GM12801 (cell line): Measurements from ENCODE around the gene MGST2.

ENCODE experiments used
- TF ChIP-seq, protein P1 (sequence below): IDR thresholded peaks from one replicate; pipeline ENCODE4 v1.5.1; 2011; ENCODE audit warnings: control low read depth; ENCODE audit not compliant: insufficient read length; ENCODE audit errors: extremely low read depth

MGST2 gene

DNA sequence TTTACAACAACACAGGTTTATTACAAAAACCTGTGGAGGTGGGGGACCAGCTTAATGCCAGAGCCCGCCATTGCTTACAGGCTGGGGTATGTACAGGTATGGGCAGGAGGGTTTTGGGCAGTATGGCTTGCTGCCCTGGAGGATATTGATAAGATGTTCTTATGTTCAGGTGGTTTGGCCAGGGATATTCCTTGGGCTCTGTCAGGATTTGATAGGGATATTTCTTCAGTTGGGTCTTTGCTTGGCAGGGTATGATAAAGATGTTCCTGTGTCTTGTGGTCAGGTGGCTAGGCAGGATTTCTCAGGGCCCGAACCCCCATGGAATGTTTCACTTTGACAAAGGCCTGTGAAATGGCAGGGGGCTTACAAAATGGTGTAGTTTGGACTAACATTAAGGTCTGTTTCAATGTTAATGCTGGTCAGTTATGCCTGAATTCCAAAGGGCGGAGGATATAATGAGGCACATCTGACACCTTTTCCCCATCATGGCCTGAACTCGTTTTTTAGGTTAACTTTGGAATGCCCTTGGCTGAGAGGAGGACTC, 3.1 kb downstream of the MGST2 start:
- TF ChIP-seq, protein P1, sequence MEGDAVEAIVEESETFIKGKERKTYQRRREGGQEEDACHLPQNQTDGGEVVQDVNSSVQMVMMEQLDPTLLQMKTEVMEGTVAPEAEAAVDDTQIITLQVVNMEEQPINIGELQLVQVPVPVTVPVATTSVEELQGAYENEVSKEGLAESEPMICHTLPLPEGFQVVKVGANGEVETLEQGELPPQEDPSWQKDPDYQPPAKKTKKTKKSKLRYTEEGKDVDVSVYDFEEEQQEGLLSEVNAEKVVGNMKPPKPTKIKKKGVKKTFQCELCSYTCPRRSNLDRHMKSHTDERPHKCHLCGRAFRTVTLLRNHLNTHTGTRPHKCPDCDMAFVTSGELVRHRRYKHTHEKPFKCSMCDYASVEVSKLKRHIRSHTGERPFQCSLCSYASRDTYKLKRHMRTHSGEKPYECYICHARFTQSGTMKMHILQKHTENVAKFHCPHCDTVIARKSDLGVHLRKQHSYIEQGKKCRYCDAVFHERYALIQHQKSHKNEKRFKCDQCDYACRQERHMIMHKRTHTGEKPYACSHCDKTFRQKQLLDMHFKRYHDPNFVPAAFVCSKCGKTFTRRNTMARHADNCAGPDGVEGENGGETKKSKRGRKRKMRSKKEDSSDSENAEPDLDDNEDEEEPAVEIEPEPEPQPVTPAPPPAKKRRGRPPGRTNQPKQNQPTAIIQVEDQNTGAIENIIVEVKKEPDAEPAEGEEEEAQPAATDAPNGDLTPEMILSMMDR, result no peak

DNA sequence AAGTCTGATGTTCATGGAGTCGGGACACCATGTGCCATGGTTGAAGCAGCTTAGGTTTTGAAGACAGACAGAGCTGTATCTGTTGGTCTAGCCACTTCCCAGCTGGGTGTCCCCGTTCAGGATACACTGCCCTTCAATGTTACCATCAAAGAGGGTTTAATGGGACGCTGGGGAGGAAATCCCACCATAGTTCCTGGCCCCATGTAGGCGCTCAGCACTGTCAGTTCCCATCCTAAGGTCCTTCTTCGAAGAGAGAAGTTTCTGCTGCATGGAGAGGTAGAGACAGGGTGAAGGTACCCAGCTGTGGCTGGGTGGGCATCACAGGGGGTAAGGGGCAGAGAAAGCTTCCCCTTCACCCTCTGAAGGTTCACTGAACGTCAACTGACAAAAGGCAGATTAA, 3.7 kb downstream of the MGST2 start:
- TF ChIP-seq, protein P1, result no peak

DNA sequence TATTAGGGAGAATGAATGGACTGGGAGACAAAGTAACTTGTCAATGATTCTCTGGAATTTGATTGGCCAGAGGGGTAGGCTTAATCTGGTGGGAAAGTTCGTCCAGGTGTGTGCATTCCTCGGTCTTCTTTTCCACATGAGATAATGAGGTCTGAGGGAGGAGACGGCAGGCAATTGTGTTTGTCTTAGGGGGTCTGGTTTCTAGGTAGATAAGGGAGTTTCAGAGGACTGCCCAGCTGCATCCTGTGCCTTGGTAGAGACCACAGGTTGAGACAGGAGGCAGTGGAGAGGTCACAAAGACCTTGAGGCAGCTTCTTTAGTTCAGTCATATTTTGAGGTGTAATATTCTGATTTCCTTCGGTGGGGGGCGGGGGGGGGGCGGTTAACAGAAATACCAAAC, 4.3 kb downstream of the MGST2 start:
- TF ChIP-seq, protein P1, result no peak

DNA sequence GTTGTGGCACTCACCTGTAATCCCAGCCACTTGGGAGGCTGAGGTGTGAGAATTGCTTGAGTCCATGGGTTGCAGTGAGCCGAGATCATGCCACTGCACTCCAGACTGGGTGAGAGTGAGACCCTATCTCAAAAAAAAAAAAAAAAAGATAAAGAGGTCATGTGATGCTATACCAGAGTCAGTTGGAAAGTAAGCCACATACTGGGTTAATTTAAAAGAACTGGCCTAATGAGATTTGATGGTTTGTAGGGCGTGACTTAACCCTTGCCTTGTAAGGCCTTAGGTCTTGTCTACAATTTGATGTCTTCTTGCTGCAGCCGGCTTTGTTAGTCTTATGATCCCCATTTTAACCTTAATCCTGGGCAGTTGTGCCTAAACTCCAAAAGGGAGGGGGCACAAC, 5.2 kb downstream of the MGST2 start:
- TF ChIP-seq, protein P1, result no peak

- TF ChIP-seq, protein P1, result no peak
Observed at GRCh38 chr4:139672215-139672614, 6.6 kb downstream of the MGST2 start.

DNA sequence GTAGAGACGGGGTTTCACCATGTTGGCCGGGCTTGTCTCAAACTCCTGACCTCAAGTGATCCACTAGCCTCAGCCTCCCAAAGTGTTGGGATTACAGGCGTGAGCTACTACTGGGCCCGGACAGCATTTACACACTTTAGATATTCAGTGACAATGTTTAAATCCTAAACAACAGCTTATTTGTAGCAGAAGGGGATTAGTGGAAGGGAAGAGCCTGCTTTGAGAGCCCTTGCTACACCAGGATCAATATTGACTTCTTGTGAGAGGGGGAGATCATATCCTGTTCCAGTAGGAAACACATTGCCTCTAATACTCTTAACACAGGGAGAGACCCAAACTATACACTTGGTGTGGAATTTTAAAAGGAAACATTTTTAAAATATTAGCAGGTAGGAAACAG, 7.1 kb downstream of the MGST2 start:
- TF ChIP-seq, protein P1, result no peak

GRCh38 chr4:139674875-139675550, 9.4 kb downstream of the MGST2 start:
- TF ChIP-seq, protein P1, result no peak

GRCh38 chr4:139675651-139676050, 10.0 kb downstream of the MGST2 start:
- TF ChIP-seq, protein P1, result no peak
